A673 (cell line): ENCODE measurements around the gene TUBA3E.
"Not testable (repeated sequence)": the region's sequence is repeated elsewhere in the genome, so short reads cannot be mapped to it uniquely, and the experiment has no call there.

Experiments
- EZH2 ChIP-seq: fragments of 200-600 bp; sonication (generic); IDR thresholded peaks from 2 replicates; pipeline ENCODE4 v1.6.1; 2017; ENCODE audit warnings: borderline replicate concordance, low read depth, mild to moderate bottlenecking, mixed read lengths, antibody characterized with exemption, low read length; ENCODE audit not compliant: poor library complexity, severe bottlenecking
- TF ChIP-seq, protein P1 (sequence below): fragments of 300-800, 200-600 bp; sonication (generic); conservative IDR thresholded peaks from 2 replicates; pipeline ENCODE4 v1.5.1; 2017; ENCODE audit warnings: low read depth, mild to moderate bottlenecking, antibody characterized with exemption, low read length, moderate library complexity, mixed read lengths

DNA sequence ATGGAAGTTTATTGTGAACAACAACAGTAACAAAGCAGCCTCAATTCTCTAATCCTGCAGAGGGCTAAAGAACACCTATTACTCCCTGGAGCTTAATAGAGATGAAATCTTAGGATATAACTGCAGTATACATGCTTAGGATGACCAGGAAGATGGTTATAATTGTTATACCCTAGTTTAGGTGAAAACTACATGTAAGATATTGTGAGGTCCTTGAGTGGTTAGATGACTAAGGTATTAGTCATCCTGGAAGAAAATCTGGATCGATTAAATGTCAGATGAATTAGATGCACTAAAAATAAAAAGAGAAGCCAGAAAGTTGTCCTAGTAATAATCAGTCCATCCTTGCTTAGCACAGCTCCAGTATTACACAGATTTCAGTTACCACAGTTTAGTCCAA, 22.3 kb upstream of the TUBA3E start:
- TF ChIP-seq, protein P1, sequence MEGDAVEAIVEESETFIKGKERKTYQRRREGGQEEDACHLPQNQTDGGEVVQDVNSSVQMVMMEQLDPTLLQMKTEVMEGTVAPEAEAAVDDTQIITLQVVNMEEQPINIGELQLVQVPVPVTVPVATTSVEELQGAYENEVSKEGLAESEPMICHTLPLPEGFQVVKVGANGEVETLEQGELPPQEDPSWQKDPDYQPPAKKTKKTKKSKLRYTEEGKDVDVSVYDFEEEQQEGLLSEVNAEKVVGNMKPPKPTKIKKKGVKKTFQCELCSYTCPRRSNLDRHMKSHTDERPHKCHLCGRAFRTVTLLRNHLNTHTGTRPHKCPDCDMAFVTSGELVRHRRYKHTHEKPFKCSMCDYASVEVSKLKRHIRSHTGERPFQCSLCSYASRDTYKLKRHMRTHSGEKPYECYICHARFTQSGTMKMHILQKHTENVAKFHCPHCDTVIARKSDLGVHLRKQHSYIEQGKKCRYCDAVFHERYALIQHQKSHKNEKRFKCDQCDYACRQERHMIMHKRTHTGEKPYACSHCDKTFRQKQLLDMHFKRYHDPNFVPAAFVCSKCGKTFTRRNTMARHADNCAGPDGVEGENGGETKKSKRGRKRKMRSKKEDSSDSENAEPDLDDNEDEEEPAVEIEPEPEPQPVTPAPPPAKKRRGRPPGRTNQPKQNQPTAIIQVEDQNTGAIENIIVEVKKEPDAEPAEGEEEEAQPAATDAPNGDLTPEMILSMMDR = not testable (repeated sequence)
- not testable (repeated sequence) for TF ChIP-seq EZH2
